HepG2 (cell line): ENCODE measurements around the gene GUCY1A2. TPM values are rescaled to one million over a fixed set of nuclear protein-coding genes. Genes with fewer than 3 reads are reported as not detected.
A peak's percentile ranks its signal among the peaks of the same experiment; 100 is the strongest.

Experiments
- ATAC-seq: fragments of 200-7000 bp; cut with Tn5 transposase; 3 replicates; pipeline ENCODE4 v1.9.1; 2020; ENCODE audit warnings: mild to moderate bottlenecking, moderate library complexity
- BruUV-seq: library from RNA; stranded (reverse); fragments of 400-500 nt; replicated peaks from 2 replicates; lab custom pipeline; 2021; lab: Mats Ljungman, UMichigan
- CTCF ChIA-PET: fragments of 300-600 bp; formaldehyde crosslinking; extraction: SDS; loops from one replicate; lab custom pipeline; 2021; ENCODE audit warnings: low total read pairs, inconsistent platforms, low intra/inter-chr PET ratio; lab: Yijun Ruan, JAX
- POLR2A ChIA-PET: fragments of 350-600 bp; sonication (Branson Sonifier 250); formaldehyde crosslinking; loops from one replicate; lab custom pipeline; 2020; ENCODE audit warnings: antibody characterized with exemption, inconsistent platforms; lab: Yijun Ruan, JAX
- DNase-seq: peaks from one replicate; pipeline ENCODE4 v3.0.0-alpha.2; 2015; ENCODE audit warnings: low spot score
- FAIRE-seq: peaks from 3 replicates; lab custom pipeline; 2011; peaks lifted over from hg19 to GRCh38; lab: Jason Lieb, UNC
- H2AFZ ChIP-seq: one replicate; pipeline ENCODE4 v1.6.1; 2011; ENCODE audit warnings: low read length, inconsistent platforms
- H3K27ac ChIP-seq: fragments of 300-600 bp; 3 replicates; pipeline ENCODE4 v1.8.0; 2011; ENCODE audit warnings: mixed run types, mild to moderate bottlenecking, mixed read lengths, low read length, inconsistent platforms; ENCODE audit not compliant: insufficient read depth; ENCODE audit errors: extremely low read length
- H3K27me3 ChIP-seq, 2 experiments: fragments of 200-600 bp in 1 of 2; 2 replicates in 1 of 2; 3 replicates in 1 of 2; pipeline versions ENCODE4 v1.6.0 to v1.8.0; 2011; ENCODE audit warnings: low read length in 2 of 2, mild to moderate bottlenecking in 2 of 2, moderate library complexity in 2 of 2, inconsistent platforms in 1 of 2; ENCODE audit not compliant: insufficient read depth in 2 of 2, control insufficient read depth in 1 of 2
- H3K36me3 ChIP-seq, 2 experiments: fragments of 200-600 bp in 1 of 2; replicated peaks in 1 of 2; 2 replicates in 1 of 2; 3 replicates in 1 of 2; pipeline versions ENCODE4 v1.5.1 to v1.8.0; 2011; ENCODE audit warnings: low read length in 2 of 2, inconsistent platforms in 1 of 2; ENCODE audit not compliant: insufficient read depth in 2 of 2, control insufficient read depth in 1 of 2
- H3K4me1 ChIP-seq: 2 replicates; pipeline ENCODE4 v1.5.1; 2012; ENCODE audit warnings: low read length, inconsistent platforms; ENCODE audit not compliant: insufficient read depth
- H3K4me2 ChIP-seq: 2 replicates; pipeline ENCODE4 v1.6.0; 2011; ENCODE audit warnings: low read depth, low read length, inconsistent platforms
- H3K4me3 ChIP-seq, 3 experiments: fragments of 200-600 bp in 1 of 3; sonication (generic), shearing (Covaris generic) in 1 of 3; replicated peaks in 1 of 3; 2 replicates each; pipeline ENCODE4 v1.5.1; 2011 to 2016; ENCODE audit warnings: low read length in 3 of 3, inconsistent platforms in 2 of 3, low read depth in 2 of 3, mild to moderate bottlenecking in 2 of 3, control low read depth in 1 of 3, mixed read lengths in 1 of 3; ENCODE audit not compliant: insufficient read depth in 1 of 3
- H3K79me2 ChIP-seq: one replicate; pipeline ENCODE4 v1.6.1; 2011; ENCODE audit warnings: low read length, inconsistent platforms; ENCODE audit not compliant: insufficient read depth
- H3K9ac ChIP-seq: 2 replicates; pipeline ENCODE4 v1.6.0; 2011; ENCODE audit warnings: mild to moderate bottlenecking, low read depth, low read length, inconsistent platforms; ENCODE audit not compliant: insufficient read depth
- H3K9me3 ChIP-seq: 2 replicates; pipeline ENCODE4 v1.5.1; 2012; ENCODE audit warnings: mild to moderate bottlenecking, low read length
- H4K20me1 ChIP-seq: 2 replicates; pipeline ENCODE4 v1.6.0; 2011; ENCODE audit warnings: inconsistent platforms, mild to moderate bottlenecking, low read length, moderate library complexity; ENCODE audit not compliant: insufficient read depth
- ATF7 ChIP-seq, 2 experiments: fragments of 450-650 bp in 1 of 2; sonication (generic) in 1 of 2; formaldehyde crosslinking in 1 of 2; IDR thresholded peaks; 2 replicates each; pipeline versions ENCODE4 v1.4.0 to v1.6.1; 2016 to 2020; ENCODE audit warnings: antibody characterized with exemption in 1 of 2, mild to moderate bottlenecking in 1 of 2, missing genetic modification reagents in 1 of 2
- CEBPB ChIP-seq: IDR thresholded peaks from 2 replicates; pipeline ENCODE4 v1.6.1; 2011; ENCODE audit warnings: low read depth, low read length, improper control_type of control experiment, borderline replicate concordance
- ETV5 ChIP-seq: IDR thresholded peaks from 2 replicates; pipeline ENCODE4 v1.6.1; 2018; ENCODE audit warnings: missing biosample characterization, missing genetic modification reagents, inconsistent platforms, borderline replicate concordance
- GZF1 ChIP-seq: sonication (generic); formaldehyde crosslinking; IDR thresholded peaks from 2 replicates; pipeline ENCODE4 v1.5.1; 2020; ENCODE audit warnings: mild to moderate bottlenecking, missing genetic modification reagents
- HIVEP1 ChIP-seq: sonication (generic); formaldehyde crosslinking; IDR thresholded peaks from 2 replicates; pipeline ENCODE4 v1.4.0; 2020; ENCODE audit warnings: mild to moderate bottlenecking, missing genetic modification reagents
- JUND ChIP-seq: sonication (generic); formaldehyde crosslinking; IDR thresholded peaks from 2 replicates; pipeline ENCODE4 v1.8.0; 2022; ENCODE audit warnings: mild to moderate bottlenecking, missing genetic modification reagents
- MAF1 ChIP-seq: sonication (generic); formaldehyde crosslinking; IDR thresholded peaks from 2 replicates; pipeline ENCODE4 v1.5.0; 2020; ENCODE audit warnings: missing genetic modification reagents, borderline replicate concordance
- STAT5B ChIP-seq: sonication (generic); formaldehyde crosslinking; IDR thresholded peaks from 2 replicates; pipeline ENCODE4 v1.4.0; 2020; ENCODE audit warnings: missing genetic modification reagents
- ZBTB8A ChIP-seq: sonication (generic); formaldehyde crosslinking; IDR thresholded peaks from 2 replicates; pipeline ENCODE4 v1.4.0; 2020; ENCODE audit warnings: mild to moderate bottlenecking, low read depth, missing genetic modification reagents, borderline replicate concordance
- ZEB1 ChIP-seq: IDR thresholded peaks from 2 replicates; pipeline ENCODE4 v1.6.1; 2012; ENCODE audit warnings: mild to moderate bottlenecking, low read depth, inconsistent platforms; ENCODE audit not compliant: insufficient replicate concordance
- ZFAT ChIP-seq: sonication (generic); formaldehyde crosslinking; conservative IDR thresholded peaks from 2 replicates; pipeline ENCODE4 v1.8.1; 2023; ENCODE audit warnings: missing genetic modification reagents, inconsistent platforms
- ZMAT3 ChIP-seq: sonication (generic); formaldehyde crosslinking; conservative IDR thresholded peaks from 2 replicates; pipeline ENCODE4 v1.7.0; 2021; ENCODE audit warnings: missing genetic modification reagents
- ZNF441 ChIP-seq: sonication (generic); formaldehyde crosslinking; IDR thresholded peaks from 2 replicates; pipeline ENCODE4 v1.7.0; 2021; ENCODE audit warnings: missing genetic modification reagents, borderline replicate concordance
- ZNF558 ChIP-seq: sonication (generic); formaldehyde crosslinking; IDR thresholded peaks from 2 replicates; pipeline ENCODE4 v1.9.0; 2022; ENCODE audit warnings: mild to moderate bottlenecking, missing genetic modification reagents, borderline replicate concordance
- ZNF777 ChIP-seq: sonication (generic); formaldehyde crosslinking; IDR thresholded peaks from 2 replicates; pipeline ENCODE4 v1.4.0; 2020; ENCODE audit warnings: missing genetic modification reagents
- ZNF781 ChIP-seq: sonication (generic); formaldehyde crosslinking; IDR thresholded peaks from 2 replicates; pipeline ENCODE4 v1.5.1; 2020; ENCODE audit warnings: borderline replicate concordance, mild to moderate bottlenecking, missing genetic modification reagents; ENCODE audit errors: not compliant biosample characterization
- WGBS: methylation state at CpG from one replicate; pipeline ENCODE4 v1.1.6; 2017; ENCODE audit warnings: low lambda C conversion rate; 5-methylcytosine and 5-hydroxymethylcytosine counted together
- in situ Hi-C: cut with HindIII; loops from 2 replicates; pipeline ENCODE4 v1.10.0; 2017; ENCODE audit warnings: low pct_unique_long_range_greater_than_20kb; ENCODE audit not compliant: extremely low pct_ligation_motif_present
- intact Hi-C: fragments of 100-400 bp; cut with micrococcal nuclease; formaldehyde crosslinking; loops from one replicate; pipeline ENCODE4 v1.10.0; 2022; ENCODE audit not compliant: unreplicated experiment
- polyA plus RNA-seq, 8 experiments: library from polyadenylated mRNA; depleted of rRNA in 3 of 8; stranded (reverse) in 7 of 8; unstranded in 1 of 8; fragments of >200 nt; fragmentation: Illumina TruSeq in 4 of 8; extraction: Trizol in 4 of 8; gene quantifications; 2 replicates each; pipeline versions ENCODE4 v1.2.1 to v1.2.3, GENCODE V29; 2011 to 2016; ENCODE audit warnings: low read depth in 4 of 8, missing spikeins in 1 of 8, mixed read lengths in 1 of 8; ENCODE audit not compliant: insufficient read depth in 1 of 8
- total RNA-seq, 5 experiments: library from RNA; depleted of rRNA; stranded (reverse); fragments of >200 nt; fragmentation: Illumina TruSeq; extraction: Trizol; gene quantifications; 2 replicates each; pipeline ENCODE4 v1.2.3, GENCODE V29; 2016; ENCODE audit warnings: low read depth in 1 of 5
- TF ChIP-seq, protein P1 (sequence below): sonication (generic); formaldehyde crosslinking; conservative IDR thresholded peaks from 2 replicates; pipeline ENCODE4 v1.4.0; 2020; ENCODE audit warnings: missing genetic modification reagents

Gene GUCY1A2
- total and polyA plus RNA-seq, 2 of the 13 experiments (the other 11 are each of a cell fraction or from before 2014, with no cell fraction given) = 0.01 to 0.07 TPM

DNA sequence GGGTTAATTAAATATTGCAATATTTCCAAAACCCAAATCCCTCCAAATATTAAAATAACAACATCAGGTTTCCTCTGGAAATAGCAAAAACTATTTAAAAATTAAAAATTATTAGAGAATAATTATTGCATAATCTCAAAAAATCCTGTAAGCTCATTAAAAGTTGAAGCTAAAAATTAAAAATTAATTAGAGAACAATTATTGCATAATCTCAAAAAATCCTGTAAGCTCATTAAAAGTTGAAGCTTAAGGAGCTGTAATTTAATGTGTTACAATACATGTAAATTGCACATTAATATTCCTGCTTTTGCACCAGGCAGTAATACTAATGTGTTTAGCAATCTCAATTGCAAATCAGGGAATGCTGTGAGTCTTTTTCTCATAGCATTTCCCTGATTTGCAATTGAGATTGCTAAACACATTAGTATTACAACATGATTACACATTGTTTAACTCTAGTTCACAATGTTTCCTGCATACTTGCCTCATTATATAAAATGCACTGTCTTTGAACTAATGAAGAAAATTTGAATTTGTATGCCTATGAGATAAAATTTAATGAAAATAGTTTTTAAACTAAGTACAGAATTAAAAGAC, 247.7 kb downstream of the GUCY1A2 start:
- intact Hi-C loops (no loop called here), in situ Hi-C loops (no loop called here)
- H3K4me3 ChIP-seq = no peak overlapping the region
- ATAC-seq (no peak), FAIRE-seq (no peak), DNase-seq (no peak)
- no peak overlapping the region for H3K4me2 ChIP-seq
- no TSS peak for BruUV-seq
- no peaks in the 10 kb centered on the region for H3K79me2 ChIP-seq
- H2AFZ ChIP-seq = no peak overlapping the region
- ChIA-PET CTCF (no interaction called here), POLR2A (no interaction called here)
- no peaks in the 10 kb centered on the region for H3K4me1 ChIP-seq
- H4K20me1 ChIP-seq = no peaks in the 10 kb centered on the region
- H3K36me3 ChIP-seq = no peaks in the 10 kb centered on the region
- no peak overlapping the region for H3K27ac ChIP-seq
- no peak overlapping the region for H3K9ac ChIP-seq
- H3K9me3 ChIP-seq = no peaks in the 10 kb centered on the region
- H3K27me3 ChIP-seq = no peaks in the 10 kb centered on the region
- TF ChIP-seq ZFAT (CRISPR knock-in tag) (no peak), ZNF781 (CRISPR knock-in tag) (no peak), HIVEP1 (CRISPR knock-in tag) (no peak), JUND (CRISPR knock-in tag) (no peak), CEBPB (peak; percentile 5; the same call in 1 of the 2 replicates), ZNF558 (CRISPR knock-in tag) (no peak)

DNA sequence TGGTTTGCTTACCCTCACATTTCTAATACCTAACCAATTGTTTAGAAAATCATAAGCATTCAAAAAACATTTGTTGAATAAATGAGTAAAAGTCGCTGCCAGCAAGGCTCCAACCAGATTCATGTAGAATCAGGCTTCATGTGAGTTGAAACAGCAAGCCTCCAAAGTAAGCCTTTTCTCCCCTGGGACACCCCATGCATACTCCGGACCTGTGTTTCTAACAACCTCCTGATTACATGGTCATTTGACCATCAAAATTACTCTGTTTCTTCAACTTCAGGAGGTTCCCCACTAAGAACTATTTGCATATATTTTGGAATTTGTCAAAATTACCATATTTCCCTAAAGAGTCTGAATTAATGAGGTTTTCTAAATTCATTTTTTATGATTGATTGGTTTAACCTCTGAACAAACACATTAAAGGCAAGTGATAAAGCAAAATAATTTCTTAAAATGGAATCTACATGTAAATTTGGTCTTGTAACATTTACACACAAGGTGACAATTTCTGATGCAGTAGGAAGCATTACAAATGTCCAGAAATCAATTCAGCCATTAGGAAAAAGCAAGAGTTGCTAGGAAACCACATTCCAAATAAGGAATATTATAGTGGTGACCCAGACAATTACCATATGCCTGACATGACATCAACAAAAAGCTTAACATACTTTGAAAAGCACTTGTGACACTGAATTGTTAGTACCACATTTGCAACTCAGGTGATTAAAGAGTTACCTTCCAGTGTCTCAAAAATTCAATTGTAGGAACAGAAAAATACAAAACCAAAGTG, 252.6 kb downstream of the GUCY1A2 start:
- WGBS = 3% methylated on average over 2 of the region's 2 CpGs
- in situ Hi-C loops (no loop called here), intact Hi-C loops (no loop called here)
- Histone ChIP-seq H3K4me3 (no peak overlapping the region), H2AFZ (no peak overlapping the region), H3K9me3 (no peaks in the 10 kb centered on the region), H3K9ac (no peak overlapping the region), H3K27ac (no peak overlapping the region), H4K20me1 (no peaks in the 10 kb centered on the region), H3K4me2 (no peak overlapping the region), H3K27me3 (no peaks in the 10 kb centered on the region), H3K4me1 (no peaks in the 10 kb centered on the region), H3K79me2 (no peaks in the 10 kb centered on the region), H3K36me3 (no peaks in the 10 kb centered on the region)
- no TSS peak for BruUV-seq
- CTCF ChIA-PET = no interaction called here
- no peak for ATAC-seq
- FAIRE-seq = no peak
- POLR2A ChIA-PET = no interaction called here
- no peak for DNase-seq
- TF ChIP-seq ZNF777 (no peak), ZBTB8A (CRISPR knock-in tag) (no peak), ETV5 (CRISPR knock-in tag) (no peak), MAF1 (CRISPR knock-in tag) (no peak), STAT5B (CRISPR knock-in tag) (no peak), ZNF441 (CRISPR knock-in tag) (no peak), GZF1 (CRISPR knock-in tag) (no peak), ATF7 (IDR thresholded peaks at IDR 0.05) (no peak), ATF7 (CRISPR knock-in tag; IDR thresholded peaks at IDR 0.05) (no peak), ZEB1 (no peak), ZMAT3 (CRISPR knock-in tag) (no peak)
- TF ChIP-seq, protein P1, sequence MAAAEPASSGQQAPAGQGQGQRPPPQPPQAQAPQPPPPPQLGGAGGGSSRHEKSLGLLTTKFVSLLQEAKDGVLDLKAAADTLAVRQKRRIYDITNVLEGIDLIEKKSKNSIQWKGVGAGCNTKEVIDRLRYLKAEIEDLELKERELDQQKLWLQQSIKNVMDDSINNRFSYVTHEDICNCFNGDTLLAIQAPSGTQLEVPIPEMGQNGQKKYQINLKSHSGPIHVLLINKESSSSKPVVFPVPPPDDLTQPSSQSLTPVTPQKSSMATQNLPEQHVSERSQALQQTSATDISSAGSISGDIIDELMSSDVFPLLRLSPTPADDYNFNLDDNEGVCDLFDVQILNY (CRISPR knock-in tag) = no peak
